HG03565 (cell line): ENCODE results near the gene CCSER1.

Source experiments
- ATAC-seq: cut with Tn5 transposase; IDR thresholded peaks from one replicate; pipeline ENCODE4 v1.9.1; 2021; ENCODE audit warnings: mild to moderate bottlenecking, moderate library complexity; ENCODE audit not compliant: unreplicated experiment

Gene CCSER1

DNA sequence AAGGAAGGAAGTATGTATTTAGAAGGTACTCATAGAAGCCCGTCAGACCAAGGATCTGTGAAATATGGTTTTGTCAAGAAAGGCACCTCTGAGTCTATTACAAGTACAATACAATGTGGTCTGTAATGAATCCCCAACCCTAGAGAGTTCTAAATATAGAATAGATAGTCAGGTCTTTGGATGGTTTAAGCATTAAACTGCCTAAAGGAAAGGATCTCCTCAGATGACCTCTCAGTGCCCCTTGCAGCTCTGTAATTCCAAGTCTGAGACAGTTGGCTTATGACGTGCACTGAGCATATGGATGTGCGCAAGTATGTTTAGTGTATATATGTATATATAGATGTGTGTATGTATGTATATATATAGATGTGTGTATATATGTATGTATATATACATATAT lies 62.0 kb downstream of the CCSER1 start:
- no peak for ATAC-seq

DNA sequence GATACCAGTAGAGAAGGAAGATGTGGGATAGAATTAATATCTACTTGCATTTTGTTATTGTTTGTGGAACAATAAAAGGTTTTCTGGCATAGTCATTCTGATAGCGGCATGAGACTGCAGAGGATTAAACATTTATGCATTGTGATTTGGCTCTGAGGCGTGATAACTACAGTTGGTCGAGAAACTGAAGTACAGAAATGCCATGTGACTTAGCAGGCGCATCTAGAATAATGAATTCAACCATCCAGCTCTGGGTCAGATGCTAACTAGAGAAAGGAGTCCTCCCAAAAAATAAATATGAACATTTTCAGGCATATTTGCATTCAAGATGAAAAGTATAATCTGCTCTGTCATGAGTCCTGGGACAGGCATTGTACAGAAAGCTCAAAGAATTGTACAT lies 62.8 kb downstream of the CCSER1 start:
- ATAC-seq = no peak

DNA sequence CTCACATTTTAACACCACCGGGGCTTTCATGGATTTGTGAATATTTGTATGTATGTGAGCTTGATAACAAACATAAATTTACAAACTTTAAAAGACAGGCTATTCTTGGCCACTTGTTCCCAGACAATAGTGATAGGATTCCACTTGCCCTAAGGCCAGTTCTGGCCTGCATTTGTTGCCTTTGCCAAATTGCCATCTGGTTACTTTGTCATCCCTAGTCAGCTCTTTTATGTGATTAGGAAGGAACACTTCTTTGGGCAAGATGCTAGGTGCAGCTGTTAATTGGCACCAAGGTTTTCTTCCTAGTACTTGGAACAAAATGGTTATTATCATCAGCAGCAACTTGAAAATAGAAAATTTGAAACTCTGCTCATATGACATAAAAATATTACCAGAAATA lies 63.3 kb downstream of the CCSER1 start:
- no peak for ATAC-seq

DNA sequence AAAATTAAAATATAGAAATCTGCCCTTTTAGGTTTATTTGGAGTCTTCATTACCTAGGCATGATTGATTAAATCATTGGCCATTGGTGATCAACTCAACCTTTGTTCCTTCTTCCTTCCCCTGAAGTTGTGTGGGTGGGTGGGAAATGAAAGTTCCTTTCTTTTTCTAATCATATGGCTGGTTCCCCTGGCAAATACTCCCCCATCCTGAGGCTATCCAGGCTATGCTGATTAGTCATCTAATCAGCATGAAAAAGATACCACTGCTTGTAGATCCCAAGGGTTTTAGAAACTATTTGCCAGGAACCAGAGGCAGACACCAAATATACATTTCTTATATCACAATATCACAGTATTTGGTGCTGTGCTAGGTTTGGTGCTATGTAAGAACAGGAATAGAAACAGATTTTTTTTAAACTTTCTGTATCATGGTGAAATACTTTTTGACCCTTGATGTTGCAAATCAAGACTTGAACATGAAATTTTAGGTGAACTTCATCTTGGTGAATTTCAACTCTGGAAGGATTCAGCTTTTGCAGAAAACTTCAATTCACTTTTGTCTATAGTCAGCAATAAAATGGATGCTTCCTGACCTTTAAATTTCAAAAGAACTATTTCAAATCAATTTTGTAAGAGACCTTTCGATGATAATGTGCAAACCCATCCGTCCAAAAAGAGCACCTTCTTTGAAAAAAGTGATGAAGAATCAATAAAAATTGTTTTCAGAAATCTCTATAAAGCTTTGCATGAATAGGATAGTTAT lies 71.1 kb downstream of the CCSER1 start:
- ATAC-seq = no peak

DNA sequence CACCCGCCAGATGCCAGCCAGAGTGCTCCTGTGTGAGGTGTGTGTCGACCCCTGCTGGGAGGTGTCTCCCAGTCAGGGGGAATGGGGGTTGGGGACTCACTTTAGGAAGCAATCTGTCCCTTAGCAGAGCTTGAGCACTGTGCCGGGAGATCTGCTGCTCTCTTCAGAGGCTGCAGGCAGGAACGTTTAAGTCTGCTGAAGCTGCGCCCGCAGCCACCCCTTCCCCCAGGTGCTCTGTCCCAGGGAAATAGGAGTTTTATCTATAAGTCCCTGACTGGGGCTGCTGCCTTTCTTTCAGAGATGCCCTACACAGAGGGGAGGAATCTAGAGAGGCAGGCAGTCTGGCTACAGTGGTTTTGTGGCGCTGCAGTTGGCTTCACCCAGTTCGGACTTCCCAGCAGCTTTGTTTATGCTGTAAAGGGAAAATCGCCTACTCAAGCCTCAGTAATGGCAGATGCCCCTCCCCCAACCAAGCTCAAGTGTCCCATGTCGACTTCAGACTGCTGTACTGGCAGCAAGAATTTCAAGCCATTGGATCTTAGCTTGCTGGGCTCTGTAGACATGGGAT lies 80.8 kb downstream of the CCSER1 start:
- ATAC-seq = no peak

DNA sequence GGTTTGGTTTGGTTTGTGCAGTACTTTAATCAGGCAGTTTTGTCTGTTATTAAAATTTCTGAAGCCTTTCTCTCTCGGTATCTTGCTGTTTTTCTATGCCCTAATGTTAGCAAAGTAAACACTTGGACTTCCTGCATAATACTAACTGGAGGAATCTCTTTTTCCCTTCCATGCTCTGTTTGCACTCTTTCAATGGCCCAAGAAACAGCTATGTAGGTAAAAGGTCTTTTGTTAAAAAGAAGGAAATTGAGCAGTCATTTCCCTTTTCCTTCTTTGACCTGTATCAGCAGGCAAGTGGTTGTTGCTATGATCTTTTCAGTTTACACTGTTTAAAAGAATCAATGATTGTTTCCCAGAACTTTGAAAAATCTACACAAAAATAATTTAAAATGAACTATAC lies 82.7 kb downstream of the CCSER1 start:
- no peak for ATAC-seq

DNA sequence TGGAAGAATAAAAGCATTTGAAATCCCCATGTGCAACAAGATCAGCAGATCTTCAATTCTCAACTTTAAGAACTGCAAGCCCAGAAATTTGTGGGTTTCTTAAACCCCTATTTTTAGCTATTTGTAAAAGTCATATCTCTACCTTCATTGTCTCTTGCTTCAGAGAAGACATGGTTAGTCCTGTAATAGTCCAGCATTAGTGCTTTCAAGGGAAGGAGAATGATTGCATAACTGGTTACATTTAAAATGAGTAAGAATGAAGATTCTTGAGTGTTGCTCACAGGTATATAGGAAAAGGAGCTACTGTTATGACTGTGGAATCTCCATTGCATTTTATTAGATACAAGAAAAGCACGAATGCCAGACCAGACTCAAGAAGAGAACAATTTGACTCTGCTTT lies 84.0 kb downstream of the CCSER1 start:
- ATAC-seq = peak; percentile 45

DNA sequence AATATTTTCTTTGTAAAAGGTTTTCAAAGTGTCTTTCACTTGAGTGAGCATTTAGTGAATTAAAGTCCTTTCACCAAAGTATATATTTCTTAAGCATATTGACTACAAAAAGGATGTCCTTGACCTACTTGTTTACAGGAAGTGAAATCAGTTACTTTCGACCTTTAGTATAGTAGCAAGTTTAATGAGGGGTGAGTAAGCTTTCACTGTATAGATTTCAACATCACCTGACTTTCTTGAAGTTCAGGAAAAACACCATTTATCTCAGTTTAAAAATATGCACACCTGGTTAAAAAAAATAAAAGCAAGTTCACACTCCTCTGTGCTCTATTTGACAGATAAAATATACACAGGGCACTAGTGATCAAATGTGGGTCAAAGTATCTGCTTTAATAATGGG lies 88.1 kb downstream of the CCSER1 start:
- ATAC-seq = peak; percentile 45

DNA sequence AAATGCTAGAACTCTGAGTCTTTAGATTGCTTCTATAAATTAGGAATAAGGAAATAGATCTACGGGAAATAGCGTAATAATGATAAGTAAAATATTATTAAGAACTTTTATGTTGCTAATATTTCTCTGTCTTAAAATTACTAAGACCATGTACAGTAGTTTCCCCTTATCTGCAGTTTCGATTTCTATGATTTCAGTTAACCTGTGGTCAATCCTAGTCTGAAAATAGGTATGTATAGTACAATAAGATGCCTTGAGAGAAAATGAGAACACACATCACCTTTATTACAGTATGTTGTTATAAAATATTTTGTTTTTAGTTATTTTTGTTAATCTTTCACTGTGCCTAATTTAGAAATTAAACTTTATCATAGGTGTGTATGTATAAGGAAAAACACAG lies 92.6 kb downstream of the CCSER1 start:
- ATAC-seq = peak; percentile 71

DNA sequence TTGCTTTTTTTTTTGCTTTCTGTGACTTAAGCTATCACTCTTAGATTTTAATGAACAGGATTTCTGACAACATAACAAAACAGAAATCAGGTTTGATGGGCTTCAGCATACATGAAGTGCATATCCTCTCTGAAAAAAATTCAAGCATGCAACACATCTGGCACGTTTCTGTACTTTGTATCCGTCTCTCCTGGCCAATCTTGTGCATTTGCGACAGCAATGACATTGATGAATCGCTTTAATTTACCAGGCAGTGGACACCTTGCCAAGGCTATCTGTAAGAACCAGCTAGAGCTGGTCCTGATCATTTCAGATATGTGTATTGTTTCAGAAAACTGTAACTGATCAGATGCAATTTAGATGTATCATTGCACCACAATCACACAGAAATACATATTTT lies 93.3 kb downstream of the CCSER1 start:
- no peak for ATAC-seq

DNA sequence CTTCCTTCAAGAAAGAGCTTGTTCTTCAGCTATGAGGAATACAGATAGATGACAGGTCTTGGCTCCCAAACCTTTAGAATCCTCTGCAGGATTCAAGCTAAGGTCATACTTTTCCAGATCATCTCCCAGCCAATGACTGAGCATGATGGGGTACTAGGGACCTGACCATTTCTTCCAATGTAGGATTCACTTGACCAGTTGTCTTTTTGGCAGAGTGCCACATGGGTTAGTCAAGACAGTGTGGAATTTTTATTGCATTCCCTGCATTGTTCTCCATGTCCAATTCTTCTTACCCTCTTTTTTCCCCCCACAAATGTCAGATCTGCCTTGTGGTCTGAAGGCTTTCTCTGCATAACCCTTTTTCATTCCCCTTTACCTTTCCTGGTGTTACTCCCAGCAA lies 99.5 kb downstream of the CCSER1 start:
- no peak for ATAC-seq

DNA sequence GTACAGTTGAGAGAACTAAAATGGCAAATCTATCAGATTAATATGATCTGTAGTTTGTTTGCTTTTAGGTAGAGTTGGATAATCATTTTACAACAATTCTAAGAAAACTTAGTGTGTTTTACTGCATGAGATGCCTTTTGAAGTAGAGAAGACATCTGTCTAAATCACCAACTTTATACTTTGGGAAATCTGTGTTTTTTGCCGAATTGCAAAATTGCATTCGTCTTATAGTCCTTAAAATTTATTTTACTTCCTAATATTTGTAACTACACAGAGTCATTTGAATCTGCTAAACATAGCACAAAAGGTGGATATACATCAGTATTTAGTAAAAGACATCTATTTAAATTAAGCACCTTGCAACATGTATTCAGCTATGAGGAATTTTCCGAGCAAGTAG lies 100.0 kb downstream of the CCSER1 start:
- ATAC-seq = no peak

DNA sequence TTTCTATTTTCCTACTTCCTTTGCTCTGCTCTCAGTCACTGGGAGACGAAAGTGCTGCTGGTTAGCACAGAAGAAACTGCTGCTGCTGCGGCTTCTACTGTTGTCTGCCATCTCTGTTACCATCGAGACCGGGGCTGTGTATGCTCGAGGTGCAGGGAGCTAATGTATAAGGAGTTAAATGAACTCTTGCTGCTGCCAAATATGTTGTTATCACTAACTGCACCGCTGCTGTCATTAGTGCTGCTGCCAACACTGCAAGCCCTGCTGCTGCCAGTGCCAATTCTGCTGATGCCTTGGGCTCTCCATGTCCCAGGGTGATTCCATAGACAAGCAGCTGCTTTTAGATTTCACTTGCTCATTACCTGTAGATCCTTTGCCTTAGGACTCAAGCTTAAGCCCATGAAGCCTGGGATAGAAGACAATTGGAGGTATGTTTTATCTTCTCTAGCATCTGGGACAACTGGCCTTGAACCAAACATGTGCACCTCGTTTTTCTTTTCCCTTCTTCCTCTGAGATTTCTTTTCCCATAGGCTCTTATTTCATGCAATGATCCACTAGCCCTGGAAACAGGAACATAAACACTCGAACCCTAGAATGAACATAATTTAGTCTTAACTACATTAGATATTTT lies 107.8 kb downstream of the CCSER1 start:
- no peak for ATAC-seq

DNA sequence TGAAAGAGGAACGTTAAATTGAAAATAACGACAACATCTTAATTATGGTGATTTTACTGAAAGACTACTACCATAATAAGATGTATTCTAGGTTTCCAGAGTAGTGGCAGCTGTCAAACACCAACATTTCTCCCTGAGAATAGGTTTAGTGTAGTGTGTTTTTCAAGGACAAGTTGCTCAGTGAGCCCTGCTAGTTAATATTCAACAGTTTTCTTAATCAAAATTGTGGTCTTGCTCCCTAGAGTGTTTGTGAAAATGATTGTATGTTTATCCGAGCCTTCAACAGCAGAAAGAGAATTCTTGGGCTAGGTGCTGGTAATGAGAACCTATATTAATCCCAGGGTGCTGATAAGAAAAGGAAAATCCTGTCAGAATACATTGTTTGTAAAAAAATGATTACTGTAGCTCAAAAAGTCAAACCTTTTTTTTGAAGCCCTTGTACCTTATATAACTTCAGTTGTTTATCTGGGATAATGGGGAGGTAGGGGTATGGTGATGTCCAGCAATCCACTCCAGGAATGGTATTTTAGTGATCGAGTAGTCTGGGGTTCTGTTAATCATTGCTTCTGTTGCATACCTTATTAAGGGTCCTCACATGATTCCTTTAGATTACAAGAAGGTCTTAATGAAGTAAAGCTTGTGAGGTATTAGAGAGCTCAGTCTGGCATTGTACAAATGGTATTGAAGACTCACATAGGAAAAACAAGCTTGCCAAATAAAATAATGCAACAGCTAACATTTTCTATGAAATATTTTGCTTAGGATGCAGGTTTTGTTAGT lies 110.7 kb downstream of the CCSER1 start:
- ATAC-seq = no peak

DNA sequence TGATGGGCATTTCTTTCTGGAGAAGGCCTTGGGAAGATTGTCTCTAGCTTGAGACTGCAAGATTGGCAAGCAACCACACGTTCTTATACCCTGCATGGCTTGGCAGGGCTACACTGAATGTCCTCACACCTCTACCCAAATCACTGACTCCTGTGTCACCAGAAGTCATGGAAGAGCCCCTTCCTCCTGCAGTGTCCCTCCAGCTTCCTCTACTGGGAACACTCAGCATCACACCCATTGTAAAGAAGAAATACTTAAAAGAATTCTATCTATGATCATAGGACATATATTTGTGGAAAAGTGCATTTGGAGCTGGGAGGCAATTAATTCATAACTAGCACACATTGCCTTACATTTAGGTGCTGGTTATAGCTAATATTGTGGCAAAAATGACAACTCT lies 113.1 kb downstream of the CCSER1 start:
- no peak for ATAC-seq

DNA sequence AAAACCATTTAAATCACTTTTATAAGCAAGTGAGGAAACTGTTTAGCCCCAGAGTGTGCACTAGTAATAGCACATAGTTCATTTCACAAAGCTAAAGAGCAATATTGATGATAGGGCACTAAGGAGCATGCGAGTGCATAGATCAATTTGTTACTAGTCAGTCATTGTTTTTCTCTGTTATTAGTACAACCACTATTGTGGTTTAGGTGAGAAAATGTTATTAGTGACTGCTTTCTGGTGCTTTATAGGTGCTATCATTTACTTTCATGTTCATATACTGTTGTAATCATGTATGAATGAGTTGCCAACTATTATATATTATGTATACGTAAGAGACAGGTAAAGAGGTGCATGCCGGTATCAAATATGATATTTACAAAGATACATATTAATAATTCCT lies 113.8 kb downstream of the CCSER1 start:
- ATAC-seq = no peak

DNA sequence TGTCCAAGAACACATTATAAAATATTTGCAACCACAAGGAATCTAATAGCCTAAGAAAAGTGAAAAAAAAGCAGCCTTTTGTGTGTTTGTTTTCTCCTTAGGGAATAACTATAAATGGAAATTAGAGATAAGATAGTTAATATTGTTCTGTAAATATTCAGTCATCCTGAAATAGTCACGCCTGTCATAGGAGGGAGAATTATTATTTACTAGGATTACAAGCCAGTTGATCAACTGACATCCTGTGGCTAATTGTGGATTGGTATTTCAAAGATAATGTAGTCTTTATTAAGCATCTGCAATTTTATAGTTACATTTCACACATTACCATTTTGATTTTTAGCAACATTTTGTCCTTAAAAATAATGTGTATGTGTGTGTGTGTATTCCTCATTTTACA lies 118.6 kb downstream of the CCSER1 start:
- ATAC-seq = no peak

DNA sequence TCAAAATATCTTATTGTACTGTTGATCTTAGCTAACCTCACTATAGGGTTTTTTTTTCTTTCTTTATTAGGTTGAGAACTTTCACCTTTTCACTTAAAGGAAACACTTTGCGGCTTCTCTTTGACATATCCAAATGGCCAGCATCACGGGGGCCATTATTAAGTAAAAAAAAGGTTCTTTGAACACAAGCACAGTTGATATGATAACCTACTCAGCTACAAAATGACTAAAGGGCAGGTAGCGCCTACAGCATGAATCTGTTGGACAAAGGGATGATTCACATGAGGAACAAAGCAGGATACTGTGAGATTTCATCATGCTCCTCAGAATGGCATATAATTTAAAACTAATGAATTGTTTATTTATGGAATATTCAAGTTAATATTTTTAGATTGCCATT lies 119.6 kb downstream of the CCSER1 start:
- no peak for ATAC-seq

DNA sequence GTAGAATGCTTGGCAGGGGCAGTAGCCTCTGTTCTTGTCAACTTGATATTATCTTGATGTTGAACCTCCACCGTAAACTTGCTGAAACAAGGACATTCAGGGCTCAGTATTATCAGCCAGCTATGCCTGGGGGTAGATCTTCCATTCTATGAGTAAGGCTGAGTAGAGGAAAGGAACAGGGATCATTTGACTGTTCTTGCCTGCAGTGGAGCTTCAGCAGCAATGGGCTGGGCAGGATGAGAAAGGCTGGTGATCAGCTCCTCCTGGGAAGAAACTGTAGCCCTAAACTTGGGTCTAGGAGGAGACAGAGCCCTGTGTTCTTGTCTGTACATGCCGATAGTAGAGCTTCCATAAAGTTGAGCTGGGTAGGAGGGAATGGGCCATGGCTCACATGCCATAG lies 127.2 kb downstream of the CCSER1 start:
- ATAC-seq = no peak

DNA sequence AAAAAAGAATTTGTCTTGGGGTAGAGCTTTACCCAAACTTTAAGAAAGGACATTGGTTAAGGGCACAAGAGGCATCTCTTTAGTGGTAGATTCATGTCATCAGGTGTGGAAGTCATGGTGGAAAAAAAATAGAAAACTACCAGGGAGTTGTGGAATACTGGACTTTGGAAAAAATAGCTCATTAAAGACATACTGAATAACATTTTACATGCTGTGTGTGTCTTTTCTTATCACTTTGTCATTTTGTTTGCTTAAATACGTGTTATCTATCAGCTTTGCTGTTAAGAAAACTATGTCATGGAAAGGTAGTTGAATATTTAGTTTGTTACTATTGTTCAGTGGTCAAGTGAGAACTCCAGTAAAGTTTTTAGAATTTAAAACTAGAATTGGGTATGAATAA lies 147.0 kb downstream of the CCSER1 start:
- ATAC-seq = no peak

DNA sequence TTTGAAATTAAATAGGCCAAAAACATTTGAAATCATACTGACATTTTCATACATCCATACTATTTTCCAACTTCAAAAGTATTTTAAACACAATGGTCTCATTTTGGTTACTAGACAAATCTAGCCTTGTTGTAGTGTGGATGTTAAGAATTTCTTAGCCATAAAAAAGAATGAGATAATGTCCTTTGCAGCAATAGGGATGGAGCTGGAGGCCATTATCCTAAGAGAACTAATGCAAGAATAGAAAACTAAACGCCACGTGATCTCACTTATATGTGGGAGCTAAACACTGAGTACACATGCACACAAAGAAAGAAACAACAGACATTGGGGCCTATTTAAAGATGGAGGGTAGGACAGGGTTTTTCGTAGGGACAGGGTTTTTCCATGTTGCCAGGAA lies 153.8 kb downstream of the CCSER1 start:
- ATAC-seq = no peak
